A673 (cell line): ENCODE data around the gene YPEL2. TPM values are rescaled to one million over a fixed set of nuclear protein-coding genes. Genes with fewer than 3 reads are reported as not detected.
"Not testable (repeated sequence)": the region's sequence is repeated elsewhere in the genome, so short reads cannot be mapped to it uniquely, and the experiment has no call there.

Experiments
- BruUV-seq: library from RNA; stranded (reverse); fragments of 400-500 nt; replicated peaks from 2 replicates; lab custom pipeline; 2021; lab: Mats Ljungman, UMichigan
- CTCF ChIA-PET: fragments of 300-600 bp; sonication (Branson Sonifier 250); formaldehyde crosslinking; loops from one replicate; lab custom pipeline; 2022; ENCODE audit warnings: antibody characterized with exemption; lab: Charles Lee
- POLR2A ChIA-PET: fragments of 300-600 bp; sonication (Branson Sonifier 250); formaldehyde crosslinking; loops from one replicate; lab custom pipeline; 2022; ENCODE audit warnings: antibody characterized with exemption; ENCODE audit not compliant: low non-redundant PET; lab: Charles Lee
- DNase-seq: peaks from one replicate; pipeline ENCODE4 v3.0.0-alpha.2; 2015; ENCODE audit warnings: low spot score
- H3K27ac ChIP-seq: fragments of 200-600 bp; sonication (generic); 2 replicates; pipeline ENCODE4 v1.5.1; 2016; ENCODE audit warnings: mixed run types, low read depth, mild to moderate bottlenecking, mixed read lengths, antibody characterized with exemption, low read length; ENCODE audit not compliant: poor library complexity, severe bottlenecking
- H3K27me3 ChIP-seq: fragments of 200-600 bp; sonication (generic); replicated peaks from 2 replicates; pipeline ENCODE4 v1.6.1; 2017; ENCODE audit warnings: mixed run types, low read depth, mild to moderate bottlenecking, mixed read lengths, antibody characterized with exemption, low read length; ENCODE audit not compliant: insufficient read depth, poor library complexity
- H3K36me3 ChIP-seq: fragments of 200-600 bp; sonication (generic); 2 replicates; pipeline ENCODE4 v1.6.1; 2016; ENCODE audit warnings: mixed run types, mild to moderate bottlenecking, mixed read lengths, antibody characterized with exemption, low read length; ENCODE audit not compliant: insufficient read depth, poor library complexity, severe bottlenecking
- H3K4me1 ChIP-seq: fragments of 200-600 bp; sonication (generic); 2 replicates; pipeline ENCODE4 v1.6.1; 2017; ENCODE audit warnings: mixed run types, mild to moderate bottlenecking, mixed read lengths, antibody characterized with exemption, low read length; ENCODE audit not compliant: insufficient read depth, poor library complexity, severe bottlenecking
- H3K4me3 ChIP-seq: fragments of 200-600 bp; sonication (generic); 2 replicates; pipeline ENCODE4 v1.5.1; 2016; ENCODE audit warnings: low read depth, mixed run types, mild to moderate bottlenecking, mixed read lengths, low read length; ENCODE audit not compliant: poor library complexity, severe bottlenecking
- H3K9me3 ChIP-seq: fragments of 200-600 bp; sonication (generic); 2 replicates; pipeline ENCODE4 v1.6.1; 2016; ENCODE audit warnings: mixed run types, low read depth, mild to moderate bottlenecking, mixed read lengths, antibody characterized with exemption, low read length; ENCODE audit not compliant: poor library complexity, severe bottlenecking
- CTCF ChIP-seq: fragments of 300-800, 200-600 bp; sonication (generic); conservative IDR thresholded peaks from 2 replicates; pipeline ENCODE4 v1.5.1; 2017; ENCODE audit warnings: low read depth, mild to moderate bottlenecking, antibody characterized with exemption, low read length, moderate library complexity, mixed read lengths
- EZH2 ChIP-seq: fragments of 200-600 bp; sonication (generic); IDR thresholded peaks from 2 replicates; pipeline ENCODE4 v1.6.1; 2017; ENCODE audit warnings: borderline replicate concordance, low read depth, mild to moderate bottlenecking, mixed read lengths, antibody characterized with exemption, low read length; ENCODE audit not compliant: poor library complexity, severe bottlenecking
- intact Hi-C: fragments of 100-400 bp; cut with micrococcal nuclease; formaldehyde crosslinking; loops from one replicate; pipeline ENCODE4 v1.10.0; 2022; ENCODE audit not compliant: unreplicated experiment
- total RNA-seq: library from RNA; stranded (reverse); gene quantifications from 2 replicates; pipeline ENCODE4 v1.2.3, GENCODE V29; 2021

Gene YPEL2
- total RNA-seq, 1 experiment from 2014 or later: 0.60 TPM

GRCh38 chr17:59406808-59407381 is 75.4 kb downstream of the YPEL2 start:
- ChIA-PET POLR2A (no interaction called here), CTCF (no interaction called here)
- Histone ChIP-seq H3K27me3 (no peaks in the 10 kb centered on the region), H3K9me3 (no peaks in the 10 kb centered on the region), H3K36me3 (no peaks in the 10 kb centered on the region), H3K4me3 (no peak overlapping the region), H3K4me1 (no peaks in the 10 kb centered on the region), H3K27ac (no peak overlapping the region)
- DNase-seq: no peak
- TF ChIP-seq CTCF (no peak), EZH2 (no peak)
- BruUV-seq: no TSS peak
- intact Hi-C loops: no loop called here

DNA sequence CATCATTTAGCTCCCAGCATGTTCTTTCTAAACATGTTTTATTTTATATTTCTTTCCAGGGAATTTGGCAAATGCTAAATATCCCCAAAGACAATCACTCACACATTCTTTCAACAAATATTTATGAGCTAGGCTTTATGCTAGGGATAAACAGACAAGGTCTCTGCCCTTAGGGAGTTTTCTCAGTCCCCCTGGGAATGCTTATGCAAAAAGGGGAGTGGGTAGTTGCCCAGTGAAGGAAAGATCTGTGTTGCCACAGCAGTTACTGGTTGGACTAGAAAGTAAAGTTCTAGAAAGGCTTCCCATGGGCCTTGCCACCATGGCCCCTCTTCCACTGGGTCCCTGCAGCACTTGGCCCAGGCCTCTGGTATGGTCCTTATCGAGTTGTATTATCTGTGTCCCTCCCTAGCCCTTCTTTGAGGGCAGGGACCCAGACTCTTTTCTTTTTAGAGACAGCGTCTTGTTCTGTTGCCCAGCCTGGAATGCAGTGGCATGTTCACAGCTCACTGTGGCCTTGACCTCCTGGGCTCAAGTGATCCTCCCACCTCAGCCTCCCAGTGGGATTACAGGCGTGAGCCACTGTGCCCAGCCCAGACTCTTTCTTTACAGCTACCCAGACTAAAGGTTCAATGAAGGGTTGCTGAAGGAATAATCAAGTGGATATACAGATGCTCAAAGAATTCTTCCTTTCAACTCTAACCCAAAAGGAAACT is 78.0 kb downstream of the YPEL2 start:
- intact Hi-C loops: no loop called here
- H3K4me3 ChIP-seq: no peak overlapping the region
- ChIA-PET POLR2A (no interaction called here), CTCF (no interaction called here)
- no peaks in the 10 kb centered on the region for H3K9me3 ChIP-seq
- no TSS peak for BruUV-seq
- no peaks in the 10 kb centered on the region for H3K4me1 ChIP-seq
- no peak for DNase-seq
- H3K27ac ChIP-seq: no peak overlapping the region
- no peaks in the 10 kb centered on the region for H3K36me3 ChIP-seq
- H3K27me3 ChIP-seq: no peaks in the 10 kb centered on the region
- TF ChIP-seq CTCF: no peak
- TF ChIP-seq EZH2: no peak

DNA sequence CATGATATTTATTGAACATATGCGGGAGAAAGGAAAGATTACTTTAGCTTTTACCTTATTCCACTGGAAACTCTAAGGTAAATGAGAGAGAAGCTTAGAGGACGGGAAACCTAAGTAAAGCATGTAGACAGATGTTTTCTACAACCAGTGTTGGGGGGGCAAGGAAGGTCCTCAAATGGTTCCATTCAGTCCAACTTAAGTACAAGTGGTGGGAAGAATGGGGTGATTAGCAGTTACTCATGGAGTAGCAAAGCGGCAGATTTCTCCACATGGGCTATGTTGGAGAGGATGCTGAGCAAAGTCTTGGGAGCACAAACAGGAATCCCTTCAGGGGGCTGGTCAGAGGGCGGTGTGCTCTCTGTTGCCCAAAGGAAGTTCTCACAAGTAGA is 78.6 kb downstream of the YPEL2 start:
- Histone ChIP-seq H3K36me3 (no peaks in the 10 kb centered on the region), H3K4me1 (no peaks in the 10 kb centered on the region), H3K4me3 (no peak overlapping the region), H3K9me3 (no peaks in the 10 kb centered on the region), H3K27ac (no peak overlapping the region), H3K27me3 (no peaks in the 10 kb centered on the region)
- no TSS peak for BruUV-seq
- TF ChIP-seq EZH2: no peak
- no peak for TF ChIP-seq CTCF
- ChIA-PET CTCF (no interaction called here), POLR2A (no interaction called here)
- no peak for DNase-seq
- intact Hi-C loops: no loop called here

- CTCF ChIA-PET, H3K27me3 ChIP-seq: not testable (repeated sequence)
Observed at GRCh38 chr17:59412431-59412830, 81.0 kb downstream of the YPEL2 start.

More at GRCh38 chr17:59412431-59412830, 81.0 kb downstream of the YPEL2 start:
- H3K4me3 ChIP-seq, H3K9me3 ChIP-seq, DNase-seq, intact Hi-C loops, POLR2A ChIA-PET, H3K4me1 ChIP-seq, H3K27ac ChIP-seq, BruUV-seq, H3K36me3 ChIP-seq: not testable (repeated sequence)
